ENCODE measurements around the gene WT1. TPM values are rescaled to one million over a fixed set of nuclear protein-coding genes. Genes with fewer than 3 reads are reported as not detected.

The WT1 gene
- total and polyA plus RNA-seq, 4 experiments from 2014 or later: not detected

- Mint-ChIP-seq H3K4me3 (no peak overlapping the region), H3K27ac (no peak overlapping the region), H3K4me1 (no peaks in the 10 kb centered on the region), H3K27me3 (peaks cover 1 to 8% of the 10 kb centered on the region in 2 donors), H3K9me3 (peaks cover 0 to 2% (median 0%) of the 10 kb centered on the region in 8 donors), H3K36me3 (no peaks in the 10 kb centered on the region)
- H3K4me1 ChIP-seq (ENCODE audit: insufficient read depth, low read length): no peaks in the 10 kb centered on the region
- H3K36me3 ChIP-seq (ENCODE audit: insufficient read depth, low read length): no peaks in the 10 kb centered on the region
- ChIA-PET POLR2A (ENCODE audit: partially characterized antibody) (no interaction called here), CTCF (ENCODE audit: partially characterized antibody) (no interaction called here)
- H3K27ac ChIP-seq (ENCODE audit: low read depth, low read length): no peak overlapping the region
- H3K9me3 ChIP-seq (ENCODE audit: control insufficient read depth in 1 of 2, low read length in 2 of 2): no peaks in the 10 kb centered on the region
- no peak overlapping the region for H3K4me3 ChIP-seq (ENCODE audit: low read length in 2 of 2)
- no peaks in the 10 kb centered on the region for H3K27me3 ChIP-seq (ENCODE audit: insufficient read depth, low read length)
- DNase-seq: no peak
- intact Hi-C loops (cut with micrococcal nuclease): no loop called here
Measured at GRCh38 chr11:32466279-32466915, 31.1 kb upstream of the WT1 start.

GRCh38 chr11:32464078-32464477 lies 28.7 kb upstream of the WT1 start:
- intact Hi-C loops (cut with micrococcal nuclease): no loop called here
- ChIA-PET CTCF (ENCODE audit: partially characterized antibody) (no interaction called here), POLR2A (ENCODE audit: partially characterized antibody) (no interaction called here)
- Mint-ChIP-seq H3K36me3 (no peaks in the 10 kb centered on the region), H3K4me3 (no peak overlapping the region), H3K27ac (no peak overlapping the region), H3K4me1 (no peaks in the 10 kb centered on the region), H3K9me3 (peaks cover 0 to 2% (median 0%) of the 10 kb centered on the region in 8 donors), H3K27me3 (peaks cover 4% of the 10 kb centered on the region in 2 donors)
- Histone ChIP-seq H3K36me3 (ENCODE audit: insufficient read depth, low read length) (no peaks in the 10 kb centered on the region), H3K9me3 (ENCODE audit: control insufficient read depth in 1 of 2, low read length in 2 of 2) (no peaks in the 10 kb centered on the region), H3K4me3 (ENCODE audit: low read length in 2 of 2) (no peak overlapping the region), H3K27me3 (ENCODE audit: insufficient read depth, low read length) (no peaks in the 10 kb centered on the region), H3K27ac (ENCODE audit: low read depth, low read length) (no peak overlapping the region), H3K4me1 (ENCODE audit: insufficient read depth, low read length) (no peaks in the 10 kb centered on the region)
- no peak for DNase-seq

- Mint-ChIP-seq H3K4me3 (no peak overlapping the region), H3K27me3 (peaks cover 4% of the 10 kb centered on the region in 2 donors), H3K27ac (no peak overlapping the region), H3K36me3 (no peaks in the 10 kb centered on the region), H3K9me3 (peaks cover 0 to 2% (median 0%) of the 10 kb centered on the region in 8 donors), H3K4me1 (no peaks in the 10 kb centered on the region)
- H3K27ac ChIP-seq (ENCODE audit: low read depth, low read length): no peak overlapping the region
- H3K36me3 ChIP-seq (ENCODE audit: insufficient read depth, low read length): no peaks in the 10 kb centered on the region
- DNase-seq: no peak
- no peak overlapping the region for H3K4me3 ChIP-seq (ENCODE audit: low read length in 2 of 2)
- H3K9me3 ChIP-seq (ENCODE audit: control insufficient read depth in 1 of 2, low read length in 2 of 2): no peaks in the 10 kb centered on the region
- no peaks in the 10 kb centered on the region for H3K27me3 ChIP-seq (ENCODE audit: insufficient read depth, low read length)
- no peaks in the 10 kb centered on the region for H3K4me1 ChIP-seq (ENCODE audit: insufficient read depth, low read length)
- ChIA-PET POLR2A (ENCODE audit: partially characterized antibody) (no interaction called here), CTCF (ENCODE audit: partially characterized antibody) (no interaction called here)
- intact Hi-C loops (cut with micrococcal nuclease): no loop called here
Measured at GRCh38 chr11:32462011-32462690, 26.8 kb upstream of the WT1 start.

GRCh38 chr11:32456864-32457263 lies 21.5 kb upstream of the WT1 start:
- Histone ChIP-seq H3K9me3 (ENCODE audit: control insufficient read depth in 1 of 2, low read length in 2 of 2) (no peaks in the 10 kb centered on the region), H3K27me3 (ENCODE audit: insufficient read depth, low read length) (no peaks in the 10 kb centered on the region), H3K4me1 (ENCODE audit: insufficient read depth, low read length) (no peaks in the 10 kb centered on the region), H3K27ac (ENCODE audit: low read depth, low read length) (no peak overlapping the region), H3K4me3 (ENCODE audit: low read length in 2 of 2) (no peak overlapping the region), H3K36me3 (ENCODE audit: insufficient read depth, low read length) (no peaks in the 10 kb centered on the region)
- Mint-ChIP-seq H3K27ac (no peak overlapping the region), H3K4me1 (no peaks in the 10 kb centered on the region), H3K9me3 (no peaks in the 10 kb centered on the region), H3K4me3 (no peak overlapping the region), H3K27me3 (peaks cover 0 to 3% of the 10 kb centered on the region in 2 donors), H3K36me3 (no peaks in the 10 kb centered on the region)
- ChIA-PET CTCF (ENCODE audit: partially characterized antibody) (no interaction called here), POLR2A (ENCODE audit: partially characterized antibody) (no interaction called here)
- intact Hi-C loops (cut with micrococcal nuclease): no loop called here
- DNase-seq: no peak

GRCh38 chr11:32454993-32455392 lies 19.7 kb upstream of the WT1 start:
- POLR2A ChIA-PET (ENCODE audit: partially characterized antibody): no interaction called here
- Histone ChIP-seq H3K4me3 (ENCODE audit: low read length in 2 of 2) (no peak overlapping the region), H3K27ac (ENCODE audit: low read depth, low read length) (no peak overlapping the region), H3K27me3 (ENCODE audit: insufficient read depth, low read length) (no peaks in the 10 kb centered on the region), H3K9me3 (ENCODE audit: control insufficient read depth in 1 of 2, low read length in 2 of 2) (no peaks in the 10 kb centered on the region), H3K4me1 (ENCODE audit: insufficient read depth, low read length) (no peaks in the 10 kb centered on the region), H3K36me3 (ENCODE audit: insufficient read depth, low read length) (no peaks in the 10 kb centered on the region)
- intact Hi-C loops (cut with micrococcal nuclease): no loop called here
- peaks cover 3% of the 10 kb centered on the region in 2 donors for H3K27me3 Mint-ChIP-seq
- no peak overlapping the region for H3K27ac Mint-ChIP-seq
- H3K9me3 Mint-ChIP-seq: no peaks in the 10 kb centered on the region
- CTCF ChIA-PET (ENCODE audit: partially characterized antibody): no interaction called here
- DNase-seq: no peak
- no peaks in the 10 kb centered on the region for H3K36me3 Mint-ChIP-seq
- H3K4me1 Mint-ChIP-seq: no peaks in the 10 kb centered on the region
- H3K4me3 Mint-ChIP-seq: no peak overlapping the region

GRCh38 chr11:32451808-32452207 lies 16.5 kb upstream of the WT1 start:
- CTCF ChIA-PET (ENCODE audit: partially characterized antibody): interaction anchor here (1.1 kb wide), 1 partner anchor 17 kb away, joined by 3 read pairs; no protein-coding TSS in a partner anchor
- POLR2A ChIA-PET (ENCODE audit: partially characterized antibody): no interaction called here
- Mint-ChIP-seq H3K4me3 (no peak overlapping the region), H3K4me1 (no peaks in the 10 kb centered on the region), H3K36me3 (no peaks in the 10 kb centered on the region), H3K27me3 (peaks cover 0 to 9% of the 10 kb centered on the region in 2 donors), H3K27ac (no peak overlapping the region), H3K9me3 (no peaks in the 10 kb centered on the region)
- Histone ChIP-seq H3K4me3 (ENCODE audit: low read length in 2 of 2) (no peak overlapping the region), H3K36me3 (ENCODE audit: insufficient read depth, low read length) (no peaks in the 10 kb centered on the region), H3K9me3 (ENCODE audit: control insufficient read depth in 1 of 2, low read length in 2 of 2) (no peaks in the 10 kb centered on the region), H3K27me3 (ENCODE audit: insufficient read depth, low read length) (no peaks in the 10 kb centered on the region), H3K4me1 (ENCODE audit: insufficient read depth, low read length) (no peaks in the 10 kb centered on the region), H3K27ac (ENCODE audit: low read depth, low read length) (no peak overlapping the region)
- intact Hi-C loops (cut with micrococcal nuclease): no loop called here
- no peak for DNase-seq

- ChIA-PET POLR2A (ENCODE audit: partially characterized antibody) (no interaction called here), CTCF (ENCODE audit: partially characterized antibody) (no interaction called here)
- Mint-ChIP-seq H3K4me1 (no peaks in the 10 kb centered on the region), H3K27me3 (peaks cover 4 to 13% of the 10 kb centered on the region in 2 donors), H3K27ac (no peak overlapping the region), H3K4me3 (no peak overlapping the region), H3K9me3 (no peaks in the 10 kb centered on the region), H3K36me3 (no peaks in the 10 kb centered on the region)
- Histone ChIP-seq H3K27ac (ENCODE audit: low read depth, low read length) (no peak overlapping the region), H3K4me1 (ENCODE audit: insufficient read depth, low read length) (no peaks in the 10 kb centered on the region), H3K36me3 (ENCODE audit: insufficient read depth, low read length) (no peaks in the 10 kb centered on the region), H3K9me3 (ENCODE audit: control insufficient read depth in 1 of 2, low read length in 2 of 2) (no peaks in the 10 kb centered on the region), H3K4me3 (ENCODE audit: low read length in 2 of 2) (no peak overlapping the region), H3K27me3 (ENCODE audit: insufficient read depth, low read length) (no peaks in the 10 kb centered on the region)
- DNase-seq: no peak
- intact Hi-C loops (cut with micrococcal nuclease): no loop called here
Measured at GRCh38 chr11:32450372-32450771, 15.0 kb upstream of the WT1 start.
